Endodermal cell (in vitro differentiated cells): Measurements from ENCODE around the gene PDZD4. TPM values are rescaled to one million over a fixed set of nuclear protein-coding genes. Genes with fewer than 3 reads are reported as not detected.
A peak's percentile ranks its signal among the peaks of the same experiment; 100 is the strongest.

Experiments
- DNase-seq: peaks from one replicate; pipeline ENCODE4 v3.0.0-alpha.2; 2017
- H3K27ac ChIP-seq: 2 replicates; pipeline ENCODE4 v1.5.1; 2013; ENCODE audit warnings: mild to moderate bottlenecking, low read depth, low read length, moderate library complexity
- H3K27me3 ChIP-seq: 2 replicates; pipeline ENCODE4 v1.6.1; 2013; ENCODE audit warnings: mild to moderate bottlenecking, low read length, moderate library complexity; ENCODE audit not compliant: insufficient read depth, control insufficient read depth, poor library complexity, severe bottlenecking
- H3K36me3 ChIP-seq: 2 replicates; pipeline ENCODE4 v1.7.0; 2013; ENCODE audit warnings: mild to moderate bottlenecking, low read length, moderate library complexity; ENCODE audit not compliant: control insufficient read depth, insufficient read depth
- H3K4me1 ChIP-seq: one replicate; pipeline ENCODE4 v1.7.0; 2013; ENCODE audit warnings: low read length; ENCODE audit not compliant: control insufficient read depth, insufficient read depth
- H3K4me3 ChIP-seq: 2 replicates; pipeline ENCODE4 v1.5.1; 2013; ENCODE audit warnings: mild to moderate bottlenecking, low read length, moderate library complexity
- H3K9ac ChIP-seq: 2 replicates; pipeline ENCODE4 v1.6.1; 2013; ENCODE audit warnings: mild to moderate bottlenecking, low read length, moderate library complexity; ENCODE audit not compliant: poor library complexity, severe bottlenecking; ENCODE audit errors: extremely low read depth
- H3K9me3 ChIP-seq: 2 replicates; pipeline ENCODE4 v1.6.1; 2013; ENCODE audit warnings: mild to moderate bottlenecking, low read length, moderate library complexity; ENCODE audit not compliant: control insufficient read depth
- H3K27ac Mint-ChIP-seq: 2 replicates; pipeline ENCODE4 v1.8.0; 2020; ENCODE audit warnings: mixed read lengths
- H3K27me3 Mint-ChIP-seq: 2 replicates; pipeline ENCODE4 v1.8.0; 2021; ENCODE audit warnings: mild to moderate bottlenecking, mixed read lengths; ENCODE audit not compliant: insufficient read depth
- H3K36me3 Mint-ChIP-seq: 2 replicates; pipeline ENCODE4 v1.8.0; 2020; ENCODE audit warnings: low read depth, mixed read lengths
- H3K4me1 Mint-ChIP-seq: 2 replicates; pipeline ENCODE4 v1.8.0; 2020; ENCODE audit warnings: mixed read lengths
- H3K4me3 Mint-ChIP-seq: 2 replicates; pipeline ENCODE4 v1.8.0; 2020; ENCODE audit warnings: mild to moderate bottlenecking, moderate library complexity, mixed read lengths
- H3K9me3 Mint-ChIP-seq: 2 replicates; pipeline ENCODE4 v1.8.0; 2020; ENCODE audit warnings: mild to moderate bottlenecking, mixed read lengths
- CTCF ChIP-seq: fragments of 200-600 bp; sonication (generic); conservative IDR thresholded peaks from 2 replicates; pipeline ENCODE4 v1.5.0; 2021; ENCODE audit warnings: antibody characterized with exemption, mild to moderate bottlenecking
- WGBS, 2 experiments: methylation state at CpG; one replicate each; pipeline versions ENCODE4 v1.1.5 to v1.1.7; 2013; ENCODE audit warnings: missing lambda C conversion rate in 2 of 2, mixed read lengths in 1 of 2; ENCODE audit not compliant: insufficient coverage in 1 of 2, insufficient read length in 1 of 2; 5-methylcytosine and 5-hydroxymethylcytosine counted together
- total RNA-seq, 2 donors: library from RNA; stranded (reverse); fragmentation: NEBNext Ultra II Directional in 1 of 2; extraction: Animal tissue kit (Norgen Biotek cat#: 25700) in 1 of 2; gene quantifications; 2 replicates in 1 of 2; 3 replicates in 1 of 2; pipeline ENCODE4 v1.2.1, GENCODE V29; 2021

Gene PDZD4
- total RNA-seq, 2 donors from 2014 or later: 30.1 to 68.3 TPM

DNA sequence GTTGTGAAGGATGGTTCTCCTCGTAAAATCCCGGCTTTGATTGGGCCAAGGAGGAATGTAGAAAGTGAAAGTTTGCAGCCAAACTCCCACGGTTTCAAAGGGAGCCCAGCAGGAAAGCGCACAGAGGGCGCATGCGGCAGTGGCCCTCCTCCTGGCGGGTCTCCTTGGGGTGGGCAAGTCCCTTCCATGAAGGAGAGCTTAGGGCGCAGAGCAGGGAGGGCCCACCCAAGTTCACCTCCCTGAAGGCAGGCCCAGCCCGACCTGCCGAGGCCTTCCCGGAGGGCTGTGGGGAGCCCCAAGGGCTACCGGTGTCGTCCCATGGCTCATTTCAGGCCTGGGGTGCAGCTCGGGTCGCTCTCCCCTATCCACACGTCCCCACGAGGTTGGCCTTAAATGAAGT, 2.0 kb downstream of the PDZD4 start:
- peaks cover 57% of the 10 kb centered on the region for H3K9me3 Mint-ChIP-seq
- WGBS, 2 experiments: 19% methylated on average over 17 of the region's 17 CpGs; no CpG with 5 or more reads in 1 of the 2 experiments
- Histone ChIP-seq H3K27me3 (no peaks in the 10 kb centered on the region), H3K9me3 (no peaks in the 10 kb centered on the region), H3K9ac (peak overlapping the region; percentile 70), H3K27ac (no peak overlapping the region), H3K4me1 (no peaks in the 10 kb centered on the region), H3K4me3 (peak overlapping the region; percentile 83), H3K36me3 (no peaks in the 10 kb centered on the region)
- TF ChIP-seq CTCF: no peak
- peaks cover 12% of the 10 kb centered on the region for H3K4me1 Mint-ChIP-seq
- peak overlapping the region; percentile 69 for H3K4me3 Mint-ChIP-seq
- H3K27ac Mint-ChIP-seq: peak overlapping the region; percentile 44
- H3K36me3 Mint-ChIP-seq: peaks cover 5% of the 10 kb centered on the region
- H3K27me3 Mint-ChIP-seq: peaks cover 6% of the 10 kb centered on the region
- DNase-seq: no peak

GRCh38 chrX:153827903-153828302, 2.4 kb downstream of the PDZD4 start:
- H3K4me1 Mint-ChIP-seq: peaks cover 12% of the 10 kb centered on the region
- peaks cover 53% of the 10 kb centered on the region for H3K9me3 Mint-ChIP-seq
- no peak overlapping the region for H3K9ac ChIP-seq
- no peak for TF ChIP-seq CTCF
- peak overlapping the region; percentile 69 for H3K4me3 Mint-ChIP-seq
- no peak overlapping the region for H3K27ac ChIP-seq
- H3K4me1 ChIP-seq: no peaks in the 10 kb centered on the region
- no peaks in the 10 kb centered on the region for H3K27me3 ChIP-seq
- peak overlapping the region; percentile 44 for H3K27ac Mint-ChIP-seq
- H3K27me3 Mint-ChIP-seq: peaks cover 6% of the 10 kb centered on the region
- 73% methylated on average over 9 of the region's 9 CpGs; no CpG with 5 or more reads in 1 of the 2 experiments for WGBS, 2 experiments
- no peak for DNase-seq
- H3K9me3 ChIP-seq: no peaks in the 10 kb centered on the region
- H3K36me3 Mint-ChIP-seq: peaks cover 5% of the 10 kb centered on the region
- H3K36me3 ChIP-seq: no peaks in the 10 kb centered on the region
- H3K4me3 ChIP-seq: peak overlapping the region; percentile 83

- TF ChIP-seq CTCF: no peak
Measured at GRCh38 chrX:153827016-153827415, 3.3 kb downstream of the PDZD4 start.

More at GRCh38 chrX:153827016-153827415, 3.3 kb downstream of the PDZD4 start:
- peak overlapping the region; percentile 69 for H3K4me3 Mint-ChIP-seq
- peak overlapping the region; percentile 42 for H3K27ac Mint-ChIP-seq
- H3K27me3 ChIP-seq: no peaks in the 10 kb centered on the region
- DNase-seq: no peak
- H3K27ac ChIP-seq: no peak overlapping the region
- peaks cover 56% of the 10 kb centered on the region for H3K9me3 Mint-ChIP-seq
- H3K4me1 Mint-ChIP-seq: peaks cover 12% of the 10 kb centered on the region
- H3K36me3 ChIP-seq: no peaks in the 10 kb centered on the region
- no peaks in the 10 kb centered on the region for H3K4me1 ChIP-seq
- H3K36me3 Mint-ChIP-seq: peaks cover 5% of the 10 kb centered on the region
- WGBS, 2 experiments: 50 to 77% methylated on average over 1 to 2 of the region's 3 CpGs
- no peak overlapping the region for H3K9ac ChIP-seq
- H3K27me3 Mint-ChIP-seq: peaks cover 5% of the 10 kb centered on the region
- H3K9me3 ChIP-seq: no peaks in the 10 kb centered on the region
- no peak overlapping the region for H3K4me3 ChIP-seq
